Adrenal gland (tissue), 5 donors: ENCODE results near the gene DLEC1.

Source experiments
- POLR2A ChIP-seq, 2 donors: fragments of 450-650 bp; IDR thresholded peaks; one replicate each; pipeline ENCODE4 v1.6.1; 2017; ENCODE audit warnings: antibody characterized with exemption in 2 of 2, mild to moderate bottlenecking in 2 of 2, moderate library complexity in 1 of 2
- TF ChIP-seq, protein P1 (sequence below), 6 experiments: fragments of 450-650 bp in 4 of 6; fragments of 200-600 bp in 2 of 6; sonication (generic) in 1 of 6; IDR thresholded peaks; 1 replicate in 5 of 6; 2 replicates in 1 of 6; pipeline versions ENCODE4 v1.5.1 to v1.8.0; 2016 to 2021; ENCODE audit warnings: antibody characterized with exemption in 6 of 6, mild to moderate bottlenecking in 2 of 6, moderate library complexity in 1 of 6
- donor health status: DM: no; HTN: no; CAD: no.

- TF ChIP-seq, protein P1, sequence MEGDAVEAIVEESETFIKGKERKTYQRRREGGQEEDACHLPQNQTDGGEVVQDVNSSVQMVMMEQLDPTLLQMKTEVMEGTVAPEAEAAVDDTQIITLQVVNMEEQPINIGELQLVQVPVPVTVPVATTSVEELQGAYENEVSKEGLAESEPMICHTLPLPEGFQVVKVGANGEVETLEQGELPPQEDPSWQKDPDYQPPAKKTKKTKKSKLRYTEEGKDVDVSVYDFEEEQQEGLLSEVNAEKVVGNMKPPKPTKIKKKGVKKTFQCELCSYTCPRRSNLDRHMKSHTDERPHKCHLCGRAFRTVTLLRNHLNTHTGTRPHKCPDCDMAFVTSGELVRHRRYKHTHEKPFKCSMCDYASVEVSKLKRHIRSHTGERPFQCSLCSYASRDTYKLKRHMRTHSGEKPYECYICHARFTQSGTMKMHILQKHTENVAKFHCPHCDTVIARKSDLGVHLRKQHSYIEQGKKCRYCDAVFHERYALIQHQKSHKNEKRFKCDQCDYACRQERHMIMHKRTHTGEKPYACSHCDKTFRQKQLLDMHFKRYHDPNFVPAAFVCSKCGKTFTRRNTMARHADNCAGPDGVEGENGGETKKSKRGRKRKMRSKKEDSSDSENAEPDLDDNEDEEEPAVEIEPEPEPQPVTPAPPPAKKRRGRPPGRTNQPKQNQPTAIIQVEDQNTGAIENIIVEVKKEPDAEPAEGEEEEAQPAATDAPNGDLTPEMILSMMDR (IDR thresholded peaks at IDR 0.05), result no peak
- no peak for TF ChIP-seq POLR2A (IDR thresholded peaks at IDR 0.05)
These were observed 130.0 kb downstream of the DLEC1 start for GRCh38 chr3:38169027-38169317.
